Measurements from ENCODE around the gene C7orf25.

The C7orf25 gene

DNA sequence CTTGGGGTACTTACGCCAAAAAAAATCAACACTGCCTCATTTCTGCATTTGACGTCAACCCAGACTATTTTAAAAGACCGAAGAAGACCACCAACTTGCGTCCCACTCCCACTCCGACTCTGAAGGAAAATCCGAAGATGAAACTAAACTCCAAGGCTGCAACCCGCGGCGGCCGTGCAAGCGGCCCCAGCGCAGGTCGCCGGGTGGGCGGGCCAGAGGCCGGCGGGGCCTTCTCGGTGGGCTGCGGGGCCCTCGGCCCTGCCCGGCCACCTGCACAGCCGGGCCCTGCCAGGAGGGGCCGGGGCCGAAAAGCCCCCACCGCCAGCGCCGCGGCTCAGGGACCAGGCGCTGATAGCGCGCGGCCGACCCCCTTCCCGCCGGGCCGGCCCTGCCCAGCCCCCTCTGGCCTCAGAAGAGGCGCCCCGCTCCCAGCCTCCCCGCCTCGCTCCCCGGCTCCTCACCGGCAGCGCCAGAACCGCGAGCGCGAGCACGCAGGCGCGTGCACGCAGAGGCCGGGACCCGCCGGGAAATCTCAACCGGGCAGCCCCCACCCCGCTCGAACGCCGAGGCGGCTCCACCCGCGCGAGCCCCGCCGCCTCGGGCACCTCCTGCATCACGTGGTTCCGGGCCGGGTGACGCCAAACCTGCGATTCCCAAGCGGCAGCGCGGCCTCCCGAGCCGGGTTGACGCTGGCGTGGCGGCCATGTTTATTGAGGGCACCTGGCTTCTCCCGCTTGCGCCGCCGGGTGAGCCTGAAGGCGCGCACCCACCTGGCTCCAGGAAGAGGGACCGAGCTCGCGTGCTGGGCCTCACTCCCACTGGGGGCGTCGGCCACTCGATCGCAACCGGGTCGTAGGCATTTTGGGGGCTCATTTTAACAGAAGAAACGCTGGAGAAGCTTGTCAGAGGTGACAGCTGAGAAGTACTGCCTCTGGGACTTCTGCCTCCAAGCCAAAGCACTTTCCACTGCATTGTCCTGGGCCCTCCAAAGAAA lies at the start of gene C7orf25:
C7orf25 (minus strand) TSS at position 617 of the 994 bp plus-strand sequence. CDS start 1,170 bp downstream, outside the sequence.
- Histone ChIP-seq H3K4me3 (peak within 1 kb of the TSS; percentile 90), H3K27ac (peak within 1 kb of the TSS; percentile 78 to 87)
- TF ChIP-seq, protein P1, sequence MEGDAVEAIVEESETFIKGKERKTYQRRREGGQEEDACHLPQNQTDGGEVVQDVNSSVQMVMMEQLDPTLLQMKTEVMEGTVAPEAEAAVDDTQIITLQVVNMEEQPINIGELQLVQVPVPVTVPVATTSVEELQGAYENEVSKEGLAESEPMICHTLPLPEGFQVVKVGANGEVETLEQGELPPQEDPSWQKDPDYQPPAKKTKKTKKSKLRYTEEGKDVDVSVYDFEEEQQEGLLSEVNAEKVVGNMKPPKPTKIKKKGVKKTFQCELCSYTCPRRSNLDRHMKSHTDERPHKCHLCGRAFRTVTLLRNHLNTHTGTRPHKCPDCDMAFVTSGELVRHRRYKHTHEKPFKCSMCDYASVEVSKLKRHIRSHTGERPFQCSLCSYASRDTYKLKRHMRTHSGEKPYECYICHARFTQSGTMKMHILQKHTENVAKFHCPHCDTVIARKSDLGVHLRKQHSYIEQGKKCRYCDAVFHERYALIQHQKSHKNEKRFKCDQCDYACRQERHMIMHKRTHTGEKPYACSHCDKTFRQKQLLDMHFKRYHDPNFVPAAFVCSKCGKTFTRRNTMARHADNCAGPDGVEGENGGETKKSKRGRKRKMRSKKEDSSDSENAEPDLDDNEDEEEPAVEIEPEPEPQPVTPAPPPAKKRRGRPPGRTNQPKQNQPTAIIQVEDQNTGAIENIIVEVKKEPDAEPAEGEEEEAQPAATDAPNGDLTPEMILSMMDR (IDR thresholded peaks at IDR 0.05), result no peak
- peak; percentile 98 for DNase-seq (ENCODE audit: low spot score)

DNA sequence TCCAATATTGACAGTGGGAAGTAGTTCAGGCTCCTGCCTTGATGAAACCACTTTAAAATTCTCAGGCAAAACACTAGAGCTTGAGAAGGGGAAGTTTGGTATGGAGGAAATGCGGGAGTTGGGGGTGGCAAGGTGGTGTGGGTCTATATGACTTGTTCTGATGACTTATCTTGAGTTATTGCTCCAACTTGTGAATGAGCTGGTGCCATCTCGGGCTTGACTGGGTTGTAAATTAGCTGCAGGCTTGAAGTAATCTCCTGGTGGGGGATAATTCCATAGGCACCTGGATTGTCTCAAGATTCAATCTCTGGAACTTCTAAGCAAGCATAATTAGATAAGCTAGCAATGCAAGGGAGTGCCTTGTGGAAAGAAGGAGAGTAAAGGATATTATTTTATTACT lies 49.3 kb upstream of the C7orf25 start:
- no peak for DNase-seq (ENCODE audit: low spot score)
- H3K27ac ChIP-seq, result no peak overlapping the region
- no peak overlapping the region for H3K4me3 ChIP-seq
- TF ChIP-seq, protein P1 (IDR thresholded peaks at IDR 0.05), result no peak

DNA sequence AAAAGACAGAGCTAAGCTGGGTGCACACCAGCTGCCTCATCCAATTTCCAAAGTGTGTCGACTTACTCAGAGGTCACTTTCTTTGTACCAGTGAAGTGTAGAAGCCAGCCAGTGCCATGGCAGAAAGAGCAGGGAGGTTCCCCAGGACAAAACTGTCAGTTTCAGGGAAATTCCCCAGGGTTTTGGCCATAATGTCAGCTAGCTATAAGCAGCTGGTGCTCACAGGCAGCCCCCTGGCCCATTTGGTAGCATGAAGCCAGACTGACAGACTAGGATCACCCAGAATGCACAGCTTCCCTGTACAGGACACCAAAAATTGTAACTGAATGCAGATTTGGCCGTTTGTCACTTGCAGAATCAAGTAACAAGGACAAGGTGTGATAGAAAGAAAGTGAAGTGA lies 48.9 kb upstream of the C7orf25 start:
- no peak for DNase-seq (ENCODE audit: low spot score)
- Histone ChIP-seq H3K27ac (no peak overlapping the region), H3K4me3 (no peak overlapping the region)
- TF ChIP-seq, protein P1 (IDR thresholded peaks at IDR 0.05), result no peak

DNA sequence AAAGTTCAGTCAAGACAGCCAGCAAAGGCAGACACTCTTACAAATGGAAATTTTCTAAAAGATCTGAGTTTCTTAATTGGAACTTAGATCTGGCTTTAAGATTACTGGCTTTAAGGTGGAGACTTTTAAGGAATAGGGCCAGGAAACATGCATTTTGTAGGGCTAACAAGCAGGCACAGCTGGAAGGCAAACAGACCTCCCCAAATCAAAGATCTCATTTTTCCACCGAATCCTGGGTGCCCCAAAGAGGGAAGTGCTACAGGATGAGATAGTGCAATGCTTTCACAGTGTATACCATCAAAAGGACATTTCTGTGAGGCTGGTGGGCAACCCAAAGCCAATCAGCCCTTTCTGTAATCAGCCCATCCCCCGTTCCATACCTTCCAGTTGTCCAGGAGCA lies 47.7 kb upstream of the C7orf25 start:
- no peak overlapping the region for H3K27ac ChIP-seq
- TF ChIP-seq, protein P1 (IDR thresholded peaks at IDR 0.05), result no peak
- no peak for DNase-seq (ENCODE audit: low spot score)
- no peak overlapping the region for H3K4me3 ChIP-seq

DNA sequence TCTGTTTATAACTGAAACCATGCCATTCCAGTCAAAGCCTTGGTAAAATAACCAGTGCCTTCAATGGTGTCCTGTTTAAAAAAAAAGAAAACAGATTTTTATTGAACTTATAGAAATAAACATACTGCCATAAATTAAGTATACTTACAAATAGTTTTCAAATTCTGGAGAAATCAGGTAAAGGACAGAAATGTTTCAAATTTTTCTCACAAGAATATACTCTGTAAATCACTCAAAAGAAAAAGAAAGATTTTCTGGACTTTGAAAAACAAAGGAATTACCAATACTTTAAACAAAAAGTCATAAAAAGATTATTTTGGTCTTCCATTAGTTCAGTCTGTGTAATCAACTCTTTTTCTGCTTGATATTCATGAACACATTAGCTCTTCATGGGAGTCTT lies 44.2 kb upstream of the C7orf25 start:
- DNase-seq (ENCODE audit: low spot score), result no peak
- no peak overlapping the region for H3K4me3 ChIP-seq
- H3K27ac ChIP-seq, result no peak overlapping the region
- TF ChIP-seq, protein P1 (IDR thresholded peaks at IDR 0.05), result no peak

- DNase-seq (ENCODE audit: low spot score), result no peak
- Histone ChIP-seq H3K4me3 (no peak overlapping the region), H3K27ac (no peak overlapping the region)
- TF ChIP-seq, protein P1 (IDR thresholded peaks at IDR 0.05), result no peak
Measured at GRCh38 chr7:42953994-42954393, 42.1 kb upstream of the C7orf25 start.

- no peak for DNase-seq (ENCODE audit: low spot score)
- no peak overlapping the region for H3K27ac ChIP-seq
- no peak overlapping the region for H3K4me3 ChIP-seq
- TF ChIP-seq, protein P1 (IDR thresholded peaks at IDR 0.05), result no peak
Measured at GRCh38 chr7:42952328-42952727, 40.5 kb upstream of the C7orf25 start.
